ENCODE results near the gene SYPL1. TPM values are rescaled to one million over a fixed set of nuclear protein-coding genes. Genes with fewer than 3 reads are reported as not detected.

Gene SYPL1
- total RNA-seq, 4 donors from 2014 or later = 83.6 to 135 (median 90.8) TPM

- peaks cover 30 to 56% (median 41%) of the 10 kb centered on the region in 4 donors for H3K4me1 ChIP-seq
- H3K4me3 ChIP-seq = no peak overlapping the region
- no peak for DNase-seq (ENCODE audit: extremely low spot score)
- intact Hi-C loops (cut with DNase I) = no loop called here
- H3K9me3 ChIP-seq = no peaks in the 10 kb centered on the region
- WGBS = 78% methylated on average over 1 of the region's 1 CpG
- no peak for TF ChIP-seq EP300 (IDR thresholded peaks at IDR 0.05)
- no peak for TF ChIP-seq POLR2AphosphoS5 (IDR thresholded peaks at IDR 0.05)
- TF ChIP-seq, protein P1, sequence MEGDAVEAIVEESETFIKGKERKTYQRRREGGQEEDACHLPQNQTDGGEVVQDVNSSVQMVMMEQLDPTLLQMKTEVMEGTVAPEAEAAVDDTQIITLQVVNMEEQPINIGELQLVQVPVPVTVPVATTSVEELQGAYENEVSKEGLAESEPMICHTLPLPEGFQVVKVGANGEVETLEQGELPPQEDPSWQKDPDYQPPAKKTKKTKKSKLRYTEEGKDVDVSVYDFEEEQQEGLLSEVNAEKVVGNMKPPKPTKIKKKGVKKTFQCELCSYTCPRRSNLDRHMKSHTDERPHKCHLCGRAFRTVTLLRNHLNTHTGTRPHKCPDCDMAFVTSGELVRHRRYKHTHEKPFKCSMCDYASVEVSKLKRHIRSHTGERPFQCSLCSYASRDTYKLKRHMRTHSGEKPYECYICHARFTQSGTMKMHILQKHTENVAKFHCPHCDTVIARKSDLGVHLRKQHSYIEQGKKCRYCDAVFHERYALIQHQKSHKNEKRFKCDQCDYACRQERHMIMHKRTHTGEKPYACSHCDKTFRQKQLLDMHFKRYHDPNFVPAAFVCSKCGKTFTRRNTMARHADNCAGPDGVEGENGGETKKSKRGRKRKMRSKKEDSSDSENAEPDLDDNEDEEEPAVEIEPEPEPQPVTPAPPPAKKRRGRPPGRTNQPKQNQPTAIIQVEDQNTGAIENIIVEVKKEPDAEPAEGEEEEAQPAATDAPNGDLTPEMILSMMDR (IDR thresholded peaks at IDR 0.05) = no peak
- no peak for TF ChIP-seq POLR2A (IDR thresholded peaks at IDR 0.05; ENCODE audit: low read depth)
- H3K27ac ChIP-seq (replicated peaks in 1 of 4) = no peak overlapping the region
- H3K27me3 ChIP-seq = no peaks in the 10 kb centered on the region
- H3K36me3 ChIP-seq = no peaks in the 10 kb centered on the region
Observed at GRCh38 chr7:106122713-106123112, 10.6 kb upstream of the SYPL1 start.

GRCh38 chr7:106121189-106121810 is 9.2 kb upstream of the SYPL1 start:
- Histone ChIP-seq H3K27me3 (no peaks in the 10 kb centered on the region), H3K36me3 (no peaks in the 10 kb centered on the region), H3K9me3 (no peaks in the 10 kb centered on the region), H3K4me1 (peaks cover 30 to 67% (median 52%) of the 10 kb centered on the region in 4 donors), H3K4me3 (no peak overlapping the region), H3K27ac (replicated peaks in 1 of 4) (peak overlapping the region in 1 of 4 donors; percentile 12)
- DNase-seq (ENCODE audit: extremely low spot score) = no peak
- 55% methylated on average over 3 of the region's 3 CpGs for WGBS
- intact Hi-C loops (cut with DNase I) = no loop called here
- TF ChIP-seq, protein P1 (IDR thresholded peaks at IDR 0.05) = no peak
- no peak for TF ChIP-seq EP300 (IDR thresholded peaks at IDR 0.05)
- no peak for TF ChIP-seq POLR2A (IDR thresholded peaks at IDR 0.05; ENCODE audit: low read depth)
- TF ChIP-seq POLR2AphosphoS5 (IDR thresholded peaks at IDR 0.05) = no peak

DNA sequence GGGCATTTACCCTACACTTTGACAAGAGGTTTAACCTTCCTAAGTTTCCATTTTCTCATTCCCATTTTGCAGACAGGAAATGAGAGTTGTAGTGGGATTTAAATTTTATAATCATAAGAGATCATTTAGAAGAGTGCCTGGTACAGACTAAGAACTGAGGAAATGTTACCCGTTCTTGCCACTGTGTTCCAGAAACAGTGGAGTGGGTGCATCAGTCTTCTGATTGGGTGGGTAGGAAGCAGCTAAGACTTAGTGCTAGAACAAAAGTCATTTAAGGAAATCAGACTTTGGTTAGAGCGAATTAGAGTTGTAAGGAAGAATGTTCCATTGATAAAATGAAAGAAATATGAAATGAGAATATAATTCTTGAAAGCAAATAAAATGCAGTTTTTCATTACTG is 8.4 kb upstream of the SYPL1 start:
- no peak for DNase-seq (ENCODE audit: extremely low spot score)
- no peaks in the 10 kb centered on the region for H3K36me3 ChIP-seq
- no peak overlapping the region for H3K27ac ChIP-seq (replicated peaks in 1 of 4)
- H3K9me3 ChIP-seq = no peaks in the 10 kb centered on the region
- WGBS = 93% methylated on average over 2 of the region's 2 CpGs
- no peaks in the 10 kb centered on the region for H3K27me3 ChIP-seq
- no peak overlapping the region for H3K4me3 ChIP-seq
- peaks cover 30 to 66% (median 56%) of the 10 kb centered on the region in 4 donors for H3K4me1 ChIP-seq
- intact Hi-C loops (cut with DNase I) = no loop called here
- TF ChIP-seq, protein P1 (IDR thresholded peaks at IDR 0.05) = no peak
- TF ChIP-seq EP300 (IDR thresholded peaks at IDR 0.05) = no peak
- TF ChIP-seq POLR2A (IDR thresholded peaks at IDR 0.05; ENCODE audit: low read depth) = no peak
- no peak for TF ChIP-seq POLR2AphosphoS5 (IDR thresholded peaks at IDR 0.05)

GRCh38 chr7:106119719-106120118 is 7.6 kb upstream of the SYPL1 start:
- TF ChIP-seq POLR2AphosphoS5 (IDR thresholded peaks at IDR 0.05) = no peak
- no peak for TF ChIP-seq EP300 (IDR thresholded peaks at IDR 0.05)
- TF ChIP-seq, protein P1 (IDR thresholded peaks at IDR 0.05) = no peak
- no peak for TF ChIP-seq POLR2A (IDR thresholded peaks at IDR 0.05; ENCODE audit: low read depth)
- H3K36me3 ChIP-seq = no peaks in the 10 kb centered on the region
- no peaks in the 10 kb centered on the region for H3K27me3 ChIP-seq

More at GRCh38 chr7:106119719-106120118, 7.6 kb upstream of the SYPL1 start:
- intact Hi-C loops (cut with DNase I) = no loop called here
- peaks cover 30 to 65% (median 59%) of the 10 kb centered on the region in 4 donors for H3K4me1 ChIP-seq
- WGBS = 92% methylated on average over 3 of the region's 3 CpGs
- DNase-seq (ENCODE audit: extremely low spot score) = no peak
- peak overlapping the region in 2 of 4 donors; percentile 20 to 40 for H3K27ac ChIP-seq (replicated peaks in 1 of 4)
- H3K4me3 ChIP-seq = no peak overlapping the region
- no peaks in the 10 kb centered on the region for H3K9me3 ChIP-seq

Measured in esophagus muscularis mucosa (tissue), 4 donors.